ENCODE measurements around the gene ZNF77. TPM values are rescaled to one million over a fixed set of nuclear protein-coding genes. Genes with fewer than 3 reads are reported as not detected.
"Not testable (repeated sequence)": the region's sequence is repeated elsewhere in the genome, so short reads cannot be mapped to it uniquely, and the experiment has no call there.

Gene ZNF77
- total RNA-seq (1 to 10 TPM; 1.3 to 2.4 (median 1.3) TPM), polyA plus RNA-seq (1 to 10 TPM in 2 of 3 donors, under 1 TPM in 1; 0.84 to 1.9 (median 1.6) TPM)
- long read RNA-seq, donor 1, partial matches to known transcripts: 0 of 3 reads
- long read RNA-seq, donor 1, other reads (novel, unspliced or antisense): 0 of 3 reads
- long read RNA-seq, donor 2, partial matches to known transcripts: 0 of 3 reads
- long read RNA-seq, donor 2, other reads (novel, unspliced or antisense): 1 of 3 reads

DNA sequence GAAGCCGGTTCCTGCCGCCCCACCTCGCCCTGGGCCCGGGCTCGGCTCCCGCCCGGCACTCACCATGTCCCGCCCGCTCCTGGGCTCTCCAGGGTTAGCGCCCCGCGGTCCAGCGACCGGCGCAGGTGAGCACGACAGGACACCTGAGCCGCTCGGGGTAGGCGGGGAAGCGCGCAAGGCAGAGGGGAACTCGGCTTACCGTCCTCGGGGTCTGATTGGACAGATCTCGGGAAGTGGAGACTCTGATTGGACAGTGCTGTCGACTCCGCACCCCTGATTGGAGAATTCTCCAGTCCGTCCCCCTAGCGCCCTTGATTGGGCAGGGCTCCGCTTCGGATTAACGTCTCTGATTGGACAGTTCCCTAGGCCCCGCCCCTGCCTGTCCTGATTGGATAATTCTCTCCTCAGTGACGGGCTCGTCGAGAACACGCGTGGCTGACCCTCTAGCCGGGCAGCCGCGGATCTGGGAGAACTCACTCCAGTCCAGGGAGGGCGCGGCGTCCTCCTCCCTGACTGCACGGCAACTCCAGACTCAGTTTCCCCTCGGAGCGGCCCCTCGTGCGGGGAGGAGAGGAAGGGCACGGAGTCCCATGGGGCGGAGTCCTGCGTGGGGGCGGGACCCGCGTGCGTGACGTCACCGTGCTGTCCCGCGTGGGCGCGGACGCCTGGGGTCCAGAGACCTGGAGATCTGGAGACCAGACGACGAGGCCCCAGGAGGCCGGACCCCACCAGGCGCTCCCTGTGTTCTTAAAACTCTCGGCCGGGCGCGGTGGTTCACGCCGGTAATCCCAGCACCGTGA, at the start of gene ZNF77:
Gene ZNF77 (minus strand): TSS at position 197 of the 800 bp plus-strand sequence. CDS start 131 bp downstream, at position 66.
- Histone ChIP-seq H3K27ac (peak within 1 kb of the TSS; percentile 93), H3K9me3 (no peaks in the 10 kb centered on the region), H3K4me1 (peaks cover 15% of the 10 kb centered on the region), H3K36me3 (ENCODE audit: insufficient read depth in 1 of 2, low read depth in 1 of 2) (no peaks in the 10 kb centered on the region), H3K4me3 (peak within 1 kb of the TSS; percentile 80), H3K27me3 (ENCODE audit: insufficient read depth in 3 of 3, low read length in 2 of 3) (no peaks in the 10 kb centered on the region)
- ATAC-seq (peak; percentile 98 to 99 (median 99)), DNase-seq (peak; percentile 99)
- intact Hi-C loops (cut with DNase I): loop anchor here (1.0 to 10.0 kb wide), 4 partner anchors 43 to 163 kb away; partner anchors contain the start of genes ZNF555 (in 2 of the 2) and ZNF57 (in 1 of the 2)
- 0 to 1% (median 0%) methylated on average over 61 to 74 of the region's 74 CpGs for WGBS, 3 donors
- TF ChIP-seq, protein P1, sequence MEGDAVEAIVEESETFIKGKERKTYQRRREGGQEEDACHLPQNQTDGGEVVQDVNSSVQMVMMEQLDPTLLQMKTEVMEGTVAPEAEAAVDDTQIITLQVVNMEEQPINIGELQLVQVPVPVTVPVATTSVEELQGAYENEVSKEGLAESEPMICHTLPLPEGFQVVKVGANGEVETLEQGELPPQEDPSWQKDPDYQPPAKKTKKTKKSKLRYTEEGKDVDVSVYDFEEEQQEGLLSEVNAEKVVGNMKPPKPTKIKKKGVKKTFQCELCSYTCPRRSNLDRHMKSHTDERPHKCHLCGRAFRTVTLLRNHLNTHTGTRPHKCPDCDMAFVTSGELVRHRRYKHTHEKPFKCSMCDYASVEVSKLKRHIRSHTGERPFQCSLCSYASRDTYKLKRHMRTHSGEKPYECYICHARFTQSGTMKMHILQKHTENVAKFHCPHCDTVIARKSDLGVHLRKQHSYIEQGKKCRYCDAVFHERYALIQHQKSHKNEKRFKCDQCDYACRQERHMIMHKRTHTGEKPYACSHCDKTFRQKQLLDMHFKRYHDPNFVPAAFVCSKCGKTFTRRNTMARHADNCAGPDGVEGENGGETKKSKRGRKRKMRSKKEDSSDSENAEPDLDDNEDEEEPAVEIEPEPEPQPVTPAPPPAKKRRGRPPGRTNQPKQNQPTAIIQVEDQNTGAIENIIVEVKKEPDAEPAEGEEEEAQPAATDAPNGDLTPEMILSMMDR (IDR thresholded peaks at IDR 0.05): peak; percentile 11

DNA sequence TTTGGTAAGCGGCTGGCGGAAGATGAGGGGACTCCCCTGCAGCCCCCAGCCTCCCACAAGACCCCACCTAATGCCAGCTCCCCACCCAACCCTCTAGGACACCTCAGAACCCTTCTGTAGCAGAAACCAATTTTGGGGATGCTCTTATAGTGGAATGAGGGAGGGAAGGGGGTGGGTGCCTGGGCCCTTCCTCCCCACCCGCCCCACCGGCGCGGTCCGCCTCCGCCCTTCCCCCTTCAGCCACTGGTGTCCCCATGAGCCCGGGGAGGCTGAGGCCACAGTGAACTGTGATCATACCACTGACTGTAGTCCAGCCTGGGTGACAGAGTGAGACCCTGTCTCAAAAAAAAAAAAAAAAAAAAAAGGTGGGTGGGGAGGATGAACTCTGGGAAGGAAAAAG, 48.8 kb upstream of the ZNF77 start:
- no peaks in the 10 kb centered on the region for H3K27me3 ChIP-seq (ENCODE audit: insufficient read depth in 3 of 3, low read length in 2 of 3)
- peaks cover 0 to 8% of the 10 kb centered on the region in 2 donors for H3K36me3 ChIP-seq (ENCODE audit: insufficient read depth in 1 of 2, low read depth in 1 of 2)
- WGBS, 3 donors: 51 to 59% (median 57%) methylated on average over 7 to 9 of the region's 9 CpGs
- H3K4me3 ChIP-seq: no peak overlapping the region
- ATAC-seq: no peak
- H3K4me1 ChIP-seq: no peaks in the 10 kb centered on the region
- H3K9me3 ChIP-seq: no peaks in the 10 kb centered on the region
- intact Hi-C loops (cut with DNase I): no loop called here
- no peak overlapping the region for H3K27ac ChIP-seq
- DNase-seq: no peak
- TF ChIP-seq, protein P1 (IDR thresholded peaks at IDR 0.05): no peak

DNA sequence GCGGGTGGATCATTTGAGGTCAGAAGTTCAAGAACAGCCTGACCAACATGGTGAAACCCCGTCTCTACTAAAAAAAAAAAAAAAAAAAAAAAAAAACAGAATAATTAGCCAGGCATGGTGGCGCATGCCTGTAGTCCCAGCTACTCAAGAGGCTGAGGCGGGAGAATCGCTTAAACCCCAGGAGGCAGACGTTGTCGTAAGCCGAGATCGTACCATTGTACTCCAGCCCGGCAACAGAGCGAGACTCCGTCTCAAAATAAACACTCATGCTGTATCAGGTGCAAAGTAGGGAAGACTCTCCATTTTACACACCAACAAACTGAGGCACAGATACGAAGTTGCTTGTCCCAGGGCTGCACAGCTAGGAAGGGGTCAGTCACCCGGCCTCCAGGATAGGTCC, 48.2 kb upstream of the ZNF77 start:
- ATAC-seq (no peak), DNase-seq (no peak)
- Histone ChIP-seq H3K9me3 (no peaks in the 10 kb centered on the region), H3K4me1 (no peaks in the 10 kb centered on the region), H3K36me3 (ENCODE audit: insufficient read depth in 1 of 2, low read depth in 1 of 2) (peaks cover 0 to 7% of the 10 kb centered on the region in 2 donors), H3K27ac (no peak overlapping the region), H3K4me3 (no peak overlapping the region), H3K27me3 (ENCODE audit: insufficient read depth in 3 of 3, low read length in 2 of 3) (no peaks in the 10 kb centered on the region)
- intact Hi-C loops (cut with DNase I): no loop called here
- TF ChIP-seq, protein P1 (IDR thresholded peaks at IDR 0.05): no peak
- WGBS, 3 donors: 58 to 69% (median 63%) methylated on average over 14 of the region's 14 CpGs

DNA sequence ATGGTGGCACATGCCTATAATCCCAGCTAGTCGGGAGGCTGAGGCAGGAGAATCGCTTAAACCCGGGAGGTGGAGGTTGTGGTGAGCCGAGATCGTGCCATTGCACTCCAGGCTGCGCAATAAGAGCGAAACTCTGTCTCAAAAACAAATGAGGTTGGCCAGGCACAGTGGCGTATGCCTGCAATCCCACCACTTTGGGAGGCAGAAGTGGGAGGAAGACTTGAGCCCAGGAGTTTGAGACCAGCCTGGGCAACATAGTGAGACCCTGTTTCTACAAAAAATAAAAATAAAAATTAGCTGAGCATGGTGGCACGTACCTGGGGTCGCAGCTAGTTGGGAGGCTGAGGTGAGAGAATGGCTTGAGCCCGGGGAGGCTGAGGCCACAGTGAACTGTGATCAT, 47.6 kb upstream of the ZNF77 start:
- H3K4me3 ChIP-seq; ATAC-seq; H3K4me1 ChIP-seq; H3K9me3 ChIP-seq; DNase-seq; H3K36me3 ChIP-seq (ENCODE audit: insufficient read depth in 1 of 2, low read depth in 1 of 2); H3K27me3 ChIP-seq (ENCODE audit: insufficient read depth in 3 of 3, low read length in 2 of 3); H3K27ac ChIP-seq; intact Hi-C loops (cut with DNase I): not testable (repeated sequence)
- WGBS, 3 donors: 83 to 90% (median 88%) methylated on average over 11 of the region's 11 CpGs

DNA sequence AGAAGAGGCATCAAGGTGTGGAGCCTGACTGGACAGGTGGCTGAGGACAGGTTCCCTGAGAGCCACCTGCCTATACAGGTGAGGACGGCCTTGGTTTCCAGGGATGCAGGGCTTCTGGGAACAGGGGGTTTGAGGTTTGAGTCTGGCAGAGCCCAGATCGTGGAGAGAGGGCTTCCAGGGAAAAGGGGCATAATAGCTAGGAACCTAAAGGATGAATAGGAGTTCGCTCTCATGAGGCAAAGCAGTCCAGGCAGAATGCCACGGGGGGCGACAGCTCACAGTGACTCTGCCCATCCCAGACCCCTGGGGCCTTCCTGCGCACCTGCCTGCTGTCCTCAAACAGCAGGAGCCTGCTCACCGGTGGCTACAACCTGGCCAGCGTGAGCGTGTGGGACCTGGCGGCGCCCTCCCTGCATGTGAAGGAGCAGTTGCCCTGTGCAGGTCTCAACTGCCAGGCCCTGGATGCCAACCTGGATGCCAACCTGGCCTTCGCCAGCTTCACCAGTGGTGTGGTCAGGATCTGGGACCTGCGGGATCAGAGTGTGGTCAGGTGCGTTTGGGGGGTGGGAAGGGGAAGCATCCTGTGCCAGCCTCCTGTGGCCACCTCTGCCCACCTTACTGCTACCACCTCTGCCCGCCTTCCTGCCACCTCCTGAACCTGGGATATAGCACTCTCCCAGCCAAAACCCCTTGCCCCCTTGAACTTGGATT, 44.6 kb upstream of the ZNF77 start:
- DNase-seq: no peak
- H3K9me3 ChIP-seq: no peaks in the 10 kb centered on the region
- no peaks in the 10 kb centered on the region for H3K27me3 ChIP-seq (ENCODE audit: insufficient read depth in 3 of 3, low read length in 2 of 3)
- TF ChIP-seq, protein P1 (IDR thresholded peaks at IDR 0.05): no peak
- no peak overlapping the region for H3K27ac ChIP-seq
- 93 to 95% (median 95%) methylated on average over 15 of the region's 15 CpGs for WGBS, 3 donors
- ATAC-seq: no peak
- H3K4me3 ChIP-seq: no peak overlapping the region
- H3K36me3 ChIP-seq (ENCODE audit: insufficient read depth in 1 of 2, low read depth in 1 of 2): no peaks in the 10 kb centered on the region
- H3K4me1 ChIP-seq: no peaks in the 10 kb centered on the region
- intact Hi-C loops (cut with DNase I): no loop called here
